ENCODE results near the gene MROH2B. TPM values are rescaled to one million over a fixed set of nuclear protein-coding genes. Genes with fewer than 3 reads are reported as not detected.

Gene MROH2B
- total and polyA plus RNA-seq, 2 of the 13 experiments (the other 11 are each of a cell fraction or from before 2014, with no cell fraction given): not detected

DNA sequence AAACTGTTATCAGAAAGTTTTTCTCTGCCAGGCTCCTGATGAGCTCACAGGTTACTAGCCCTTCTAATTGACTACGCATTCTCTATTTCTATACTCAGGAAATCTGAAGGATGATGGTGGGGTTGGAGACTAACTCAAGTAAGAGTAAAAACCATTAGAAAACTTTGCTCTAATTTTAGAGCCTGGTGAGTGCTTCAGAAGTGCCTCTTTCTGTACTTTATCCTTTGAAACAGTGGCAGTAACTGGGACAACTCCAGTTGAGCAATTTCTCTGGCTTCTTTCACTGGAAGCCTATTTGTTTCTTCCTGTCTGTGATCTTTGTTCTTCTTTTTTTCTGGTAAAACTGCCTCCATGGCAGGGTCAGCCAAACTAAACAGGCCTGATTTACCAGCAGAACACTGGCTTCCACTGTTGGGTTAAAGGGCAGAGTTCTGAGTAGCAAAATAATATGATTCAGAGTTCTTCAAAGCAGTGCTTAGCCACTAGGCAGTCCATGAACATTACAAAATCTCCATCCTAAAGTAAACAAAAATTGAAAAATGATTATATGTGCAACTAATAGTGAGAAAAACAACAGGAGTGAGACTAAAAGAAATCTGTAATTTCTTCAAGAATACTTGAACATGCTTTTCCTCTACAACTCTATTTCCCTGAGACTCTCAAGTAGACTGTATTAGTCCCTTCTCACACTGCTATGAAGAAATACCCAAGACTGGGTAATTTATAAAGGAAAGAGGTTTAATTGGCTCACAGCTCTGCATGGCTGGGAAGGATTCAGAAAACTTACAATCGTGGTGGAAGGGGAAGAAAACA is 79.8 kb downstream of the MROH2B start (continued):
- TF ChIP-seq, protein P1, sequence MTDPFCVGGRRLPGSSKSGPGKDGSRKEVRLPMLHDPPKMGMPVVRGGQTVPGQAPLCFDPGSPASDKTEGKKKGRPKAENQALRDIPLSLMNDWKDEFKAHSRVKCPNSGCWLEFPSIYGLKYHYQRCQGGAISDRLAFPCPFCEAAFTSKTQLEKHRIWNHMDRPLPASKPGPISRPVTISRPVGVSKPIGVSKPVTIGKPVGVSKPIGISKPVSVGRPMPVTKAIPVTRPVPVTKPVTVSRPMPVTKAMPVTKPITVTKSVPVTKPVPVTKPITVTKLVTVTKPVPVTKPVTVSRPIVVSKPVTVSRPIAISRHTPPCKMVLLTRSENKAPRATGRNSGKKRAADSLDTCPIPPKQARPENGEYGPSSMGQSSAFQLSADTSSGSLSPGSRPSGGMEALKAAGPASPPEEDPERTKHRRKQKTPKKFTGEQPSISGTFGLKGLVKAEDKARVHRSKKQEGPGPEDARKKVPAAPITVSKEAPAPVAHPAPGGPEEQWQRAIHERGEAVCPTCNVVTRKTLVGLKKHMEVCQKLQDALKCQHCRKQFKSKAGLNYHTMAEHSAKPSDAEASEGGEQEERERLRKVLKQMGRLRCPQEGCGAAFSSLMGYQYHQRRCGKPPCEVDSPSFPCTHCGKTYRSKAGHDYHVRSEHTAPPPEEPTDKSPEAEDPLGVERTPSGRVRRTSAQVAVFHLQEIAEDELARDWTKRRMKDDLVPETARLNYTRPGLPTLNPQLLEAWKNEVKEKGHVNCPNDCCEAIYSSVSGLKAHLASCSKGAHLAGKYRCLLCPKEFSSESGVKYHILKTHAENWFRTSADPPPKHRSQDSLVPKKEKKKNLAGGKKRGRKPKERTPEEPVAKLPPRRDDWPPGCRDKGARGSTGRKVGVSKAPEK (CRISPR knock-in tag; IDR thresholded peaks at IDR 0.05; ENCODE audit: borderline replicate concordance): 0 out of 2 replicates have a peak, but pooled peaks have one; percentile 58
- TF ChIP-seq FOXO1 (CRISPR knock-in tag; IDR thresholded peaks at IDR 0.05) (peak; percentile 85), YEATS4 (CRISPR knock-in tag; IDR thresholded peaks at IDR 0.05; ENCODE audit: borderline replicate concordance) (no peak), REPIN1 (CRISPR knock-in tag; IDR thresholded peaks at IDR 0.05; ENCODE audit: borderline replicate concordance, low read depth) (peak; percentile 71; the same call in 1 of the 2 replicates), TARDBP (CRISPR knock-in tag; IDR thresholded peaks at IDR 0.05) (peak; percentile 70; the same call in 1 of the 2 replicates), ZNF367 (CRISPR knock-in tag; IDR thresholded peaks at IDR 0.05; ENCODE audit: borderline replicate concordance) (no peak), ATRX (CRISPR knock-in tag; IDR thresholded peaks at IDR 0.05; ENCODE audit: borderline replicate concordance) (no peak), ZNF30 (CRISPR knock-in tag; IDR thresholded peaks at IDR 0.05) (no peak), NBN (conservative IDR thresholded peaks at IDR 0.05) (no peak), EHMT2 (IDR thresholded peaks at IDR 0.05; ENCODE audit: borderline replicate concordance, low read depth, low read length) (peak; percentile 89; the same call in 1 of the 2 replicates), ZNF430 (CRISPR knock-in tag; IDR thresholded peaks at IDR 0.05) (0 out of 2 replicates have a peak, but pooled peaks have one; percentile 58), NR2C2 (CRISPR knock-in tag; IDR thresholded peaks at IDR 0.05; ENCODE audit: borderline replicate concordance) (peak; percentile 79; the same call in 1 of the 2 replicates)
- TF ChIP-seq, protein P2, sequence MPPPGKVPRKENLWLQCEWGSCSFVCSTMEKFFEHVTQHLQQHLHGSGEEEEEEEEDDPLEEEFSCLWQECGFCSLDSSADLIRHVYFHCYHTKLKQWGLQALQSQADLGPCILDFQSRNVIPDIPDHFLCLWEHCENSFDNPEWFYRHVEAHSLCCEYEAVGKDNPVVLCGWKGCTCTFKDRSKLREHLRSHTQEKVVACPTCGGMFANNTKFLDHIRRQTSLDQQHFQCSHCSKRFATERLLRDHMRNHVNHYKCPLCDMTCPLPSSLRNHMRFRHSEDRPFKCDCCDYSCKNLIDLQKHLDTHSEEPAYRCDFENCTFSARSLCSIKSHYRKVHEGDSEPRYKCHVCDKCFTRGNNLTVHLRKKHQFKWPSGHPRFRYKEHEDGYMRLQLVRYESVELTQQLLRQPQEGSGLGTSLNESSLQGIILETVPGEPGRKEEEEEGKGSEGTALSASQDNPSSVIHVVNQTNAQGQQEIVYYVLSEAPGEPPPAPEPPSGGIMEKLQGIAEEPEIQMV (CRISPR knock-in tag; IDR thresholded peaks at IDR 0.05; ENCODE audit: low read depth): no peak
- TF ChIP-seq, protein P3, sequence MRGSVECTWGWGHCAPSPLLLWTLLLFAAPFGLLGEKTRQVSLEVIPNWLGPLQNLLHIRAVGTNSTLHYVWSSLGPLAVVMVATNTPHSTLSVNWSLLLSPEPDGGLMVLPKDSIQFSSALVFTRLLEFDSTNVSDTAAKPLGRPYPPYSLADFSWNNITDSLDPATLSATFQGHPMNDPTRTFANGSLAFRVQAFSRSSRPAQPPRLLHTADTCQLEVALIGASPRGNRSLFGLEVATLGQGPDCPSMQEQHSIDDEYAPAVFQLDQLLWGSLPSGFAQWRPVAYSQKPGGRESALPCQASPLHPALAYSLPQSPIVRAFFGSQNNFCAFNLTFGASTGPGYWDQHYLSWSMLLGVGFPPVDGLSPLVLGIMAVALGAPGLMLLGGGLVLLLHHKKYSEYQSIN (CRISPR knock-in tag; IDR thresholded peaks at IDR 0.05; ENCODE audit: borderline replicate concordance): no peak
- TF ChIP-seq, protein P4, sequence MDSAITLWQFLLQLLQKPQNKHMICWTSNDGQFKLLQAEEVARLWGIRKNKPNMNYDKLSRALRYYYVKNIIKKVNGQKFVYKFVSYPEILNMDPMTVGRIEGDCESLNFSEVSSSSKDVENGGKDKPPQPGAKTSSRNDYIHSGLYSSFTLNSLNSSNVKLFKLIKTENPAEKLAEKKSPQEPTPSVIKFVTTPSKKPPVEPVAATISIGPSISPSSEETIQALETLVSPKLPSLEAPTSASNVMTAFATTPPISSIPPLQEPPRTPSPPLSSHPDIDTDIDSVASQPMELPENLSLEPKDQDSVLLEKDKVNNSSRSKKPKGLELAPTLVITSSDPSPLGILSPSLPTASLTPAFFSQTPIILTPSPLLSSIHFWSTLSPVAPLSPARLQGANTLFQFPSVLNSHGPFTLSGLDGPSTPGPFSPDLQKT (CRISPR knock-in tag; IDR thresholded peaks at IDR 0.05; ENCODE audit: borderline replicate concordance): no peak
- TF ChIP-seq, protein P5, sequence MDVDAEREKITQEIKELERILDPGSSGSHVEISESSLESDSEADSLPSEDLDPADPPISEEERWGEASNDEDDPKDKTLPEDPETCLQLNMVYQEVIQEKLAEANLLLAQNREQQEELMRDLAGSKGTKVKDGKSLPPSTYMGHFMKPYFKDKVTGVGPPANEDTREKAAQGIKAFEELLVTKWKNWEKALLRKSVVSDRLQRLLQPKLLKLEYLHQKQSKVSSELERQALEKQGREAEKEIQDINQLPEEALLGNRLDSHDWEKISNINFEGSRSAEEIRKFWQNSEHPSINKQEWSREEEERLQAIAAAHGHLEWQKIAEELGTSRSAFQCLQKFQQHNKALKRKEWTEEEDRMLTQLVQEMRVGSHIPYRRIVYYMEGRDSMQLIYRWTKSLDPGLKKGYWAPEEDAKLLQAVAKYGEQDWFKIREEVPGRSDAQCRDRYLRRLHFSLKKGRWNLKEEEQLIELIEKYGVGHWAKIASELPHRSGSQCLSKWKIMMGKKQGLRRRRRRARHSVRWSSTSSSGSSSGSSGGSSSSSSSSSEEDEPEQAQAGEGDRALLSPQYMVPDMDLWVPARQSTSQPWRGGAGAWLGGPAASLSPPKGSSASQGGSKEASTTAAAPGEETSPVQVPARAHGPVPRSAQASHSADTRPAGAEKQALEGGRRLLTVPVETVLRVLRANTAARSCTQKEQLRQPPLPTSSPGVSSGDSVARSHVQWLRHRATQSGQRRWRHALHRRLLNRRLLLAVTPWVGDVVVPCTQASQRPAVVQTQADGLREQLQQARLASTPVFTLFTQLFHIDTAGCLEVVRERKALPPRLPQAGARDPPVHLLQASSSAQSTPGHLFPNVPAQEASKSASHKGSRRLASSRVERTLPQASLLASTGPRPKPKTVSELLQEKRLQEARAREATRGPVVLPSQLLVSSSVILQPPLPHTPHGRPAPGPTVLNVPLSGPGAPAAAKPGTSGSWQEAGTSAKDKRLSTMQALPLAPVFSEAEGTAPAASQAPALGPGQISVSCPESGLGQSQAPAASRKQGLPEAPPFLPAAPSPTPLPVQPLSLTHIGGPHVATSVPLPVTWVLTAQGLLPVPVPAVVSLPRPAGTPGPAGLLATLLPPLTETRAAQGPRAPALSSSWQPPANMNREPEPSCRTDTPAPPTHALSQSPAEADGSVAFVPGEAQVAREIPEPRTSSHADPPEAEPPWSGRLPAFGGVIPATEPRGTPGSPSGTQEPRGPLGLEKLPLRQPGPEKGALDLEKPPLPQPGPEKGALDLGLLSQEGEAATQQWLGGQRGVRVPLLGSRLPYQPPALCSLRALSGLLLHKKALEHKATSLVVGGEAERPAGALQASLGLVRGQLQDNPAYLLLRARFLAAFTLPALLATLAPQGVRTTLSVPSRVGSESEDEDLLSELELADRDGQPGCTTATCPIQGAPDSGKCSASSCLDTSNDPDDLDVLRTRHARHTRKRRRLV (CRISPR knock-in tag; IDR thresholded peaks at IDR 0.05): no peak

Data from HepG2 (cell line).